HG03097 (cell line): ENCODE measurements around the gene PCIF1.
A peak's percentile ranks its signal among the peaks of the same experiment; 100 is the strongest.
"Not testable (repeated sequence)": the region's sequence is repeated elsewhere in the genome, so short reads cannot be mapped to it uniquely, and the experiment has no call there.

Experiments
- ATAC-seq: cut with Tn5 transposase; IDR thresholded peaks from one replicate; pipeline ENCODE4 v1.9.1; 2021; ENCODE audit not compliant: unreplicated experiment, low FRiP score

The PCIF1 gene

GRCh38 chr20:45934586-45935415 lies at the start of gene PCIF1:
Gene PCIF1 (plus strand): TSS chr20:45934683. CDS start chr20:45939000, 4,317 bp downstream.
- ATAC-seq = peak; percentile 64

GRCh38 chr20:45886590-45887345 lies 47.7 kb upstream of the PCIF1 start:
- no peak for ATAC-seq

GRCh38 chr20:45887346-45887715 lies 47.2 kb upstream of the PCIF1 start, which contains the start of gene SPATA25:
Gene SPATA25 (minus strand): TSS chr20:45887622. CDS start chr20:45887590, 32 bp downstream.
- ATAC-seq = no peak

- no peak for ATAC-seq
Observed at GRCh38 chr20:45888681-45889080, 45.8 kb upstream of the PCIF1 start.

GRCh38 chr20:45890077-45890984 lies 44.2 kb upstream of the PCIF1 start:
- peak; percentile 13 for ATAC-seq

GRCh38 chr20:45890985-45891983 lies 43.2 kb upstream of the PCIF1 start, which contains the start of the genes CTSA and NEURL2:
Gene CTSA (plus strand): TSS chr20:45891335. CDS start chr20:45891569, 234 bp downstream.
Gene NEURL2 (minus strand): TSS chr20:45891208. CDS start chr20:45890991, 217 bp downstream.
- ATAC-seq = peak; percentile 79

- no peak for ATAC-seq
Observed at GRCh38 chr20:45892049-45892825, 42.2 kb upstream of the PCIF1 start.

GRCh38 chr20:45892828-45893500 lies 41.5 kb upstream of the PCIF1 start:
- no peak for ATAC-seq

- ATAC-seq = no peak
Observed at GRCh38 chr20:45893831-45894230, 40.7 kb upstream of the PCIF1 start.

- no peak for ATAC-seq
Observed at GRCh38 chr20:45894797-45895196, 39.7 kb upstream of the PCIF1 start.

- ATAC-seq = no peak
Observed at GRCh38 chr20:45896641-45897161, 37.8 kb upstream of the PCIF1 start.

GRCh38 chr20:45897289-45897688 lies 37.2 kb upstream of the PCIF1 start:
- no peak for ATAC-seq

GRCh38 chr20:45897692-45898091 lies 36.8 kb upstream of the PCIF1 start:
- ATAC-seq = no peak

GRCh38 chr20:45898285-45898684 lies 36.2 kb upstream of the PCIF1 start:
- no peak for ATAC-seq

- no peak for ATAC-seq
Observed at GRCh38 chr20:45899046-45899835, 35.2 kb upstream of the PCIF1 start.

- ATAC-seq = not testable (repeated sequence)
Observed at GRCh38 chr20:45901332-45901731, 33.2 kb upstream of the PCIF1 start.

- no peak for ATAC-seq
Observed at GRCh38 chr20:45902199-45902701, 32.2 kb upstream of the PCIF1 start.
